Testis (tissue), 3 donors: ENCODE measurements around the gene ADGRE1. TPM values are rescaled to one million over a fixed set of nuclear protein-coding genes. Genes with fewer than 3 reads are reported as not detected.

ENCODE experiments used
- DNase-seq: peaks from one replicate; pipeline ENCODE4 v3.0.0-alpha.2; 2019
- H3K27ac ChIP-seq, 2 donors: fragments of 200-600 bp; sonication (generic); one replicate each; pipeline ENCODE4 v1.5.1; 2019
- H3K27me3 ChIP-seq: fragments of 200-600 bp; sonication (generic); one replicate; pipeline ENCODE4 v1.5.1; 2019
- H3K36me3 ChIP-seq: fragments of 200-600 bp; sonication (generic); one replicate; pipeline ENCODE4 v1.5.1; 2017; ENCODE audit warnings: low read depth; ENCODE audit errors: missing control alignments
- H3K4me1 ChIP-seq: fragments of 200-600 bp; sonication (generic); one replicate; pipeline ENCODE4 v1.5.1; 2019
- H3K4me3 ChIP-seq, 2 donors: fragments of 200-600 bp; sonication (generic); one replicate each; pipeline ENCODE4 v1.5.1; 2017 to 2019
- H3K9me3 ChIP-seq: fragments of 200-600 bp; sonication (generic); one replicate; pipeline ENCODE4 v1.5.1; 2017
- POLR2A ChIP-seq: fragments of 450-650 bp; IDR thresholded peaks from one replicate; pipeline ENCODE4 v1.6.1; 2017; ENCODE audit warnings: antibody characterized with exemption, mild to moderate bottlenecking, moderate library complexity
- WGBS, 2 donors: methylation state at CpG; one replicate each; pipeline ENCODE4 v1.1.5; 2018; 5-methylcytosine and 5-hydroxymethylcytosine counted together
- intact Hi-C: fragments of 100-400 bp; cut with DNase I; formaldehyde crosslinking; loops from one replicate; pipeline ENCODE4 v1.15.1; 2023; ENCODE audit warnings: low total_unique reads
- polyA plus RNA-seq: library from polyadenylated mRNA; stranded (reverse); fragments of 350-450 nt; fragmentation: Illumina TruSeq; extraction: RNeasy Lipid Tissue Mini Kit (QIAGEN cat#74804); gene quantifications from one replicate; pipeline ENCODE4 v1.2.3, GENCODE V29; 2014; ENCODE audit warnings: low read depth, low replicate concordance; ENCODE audit not compliant: insufficient read depth
- total RNA-seq, 2 donors: library from RNA; depleted of rRNA; stranded (reverse); fragments of >200 nt; gene quantifications; one replicate each; pipeline ENCODE4 v1.2.3, GENCODE V29; 2016
- TF ChIP-seq, protein P1 (sequence below), 3 experiments: fragments of 450-650 bp in 2 of 3; fragments of 200-600 bp in 1 of 3; sonication (generic) in 1 of 3; IDR thresholded peaks; one replicate each; pipeline ENCODE4 v1.5.1; 2016 to 2019; ENCODE audit warnings: antibody characterized with exemption in 3 of 3, mild to moderate bottlenecking in 2 of 3, moderate library complexity in 1 of 3

Gene ADGRE1
- total and polyA plus RNA-seq, 3 donors from 2014 or later = 1.4 to 5.0 (median 1.5) TPM

DNA sequence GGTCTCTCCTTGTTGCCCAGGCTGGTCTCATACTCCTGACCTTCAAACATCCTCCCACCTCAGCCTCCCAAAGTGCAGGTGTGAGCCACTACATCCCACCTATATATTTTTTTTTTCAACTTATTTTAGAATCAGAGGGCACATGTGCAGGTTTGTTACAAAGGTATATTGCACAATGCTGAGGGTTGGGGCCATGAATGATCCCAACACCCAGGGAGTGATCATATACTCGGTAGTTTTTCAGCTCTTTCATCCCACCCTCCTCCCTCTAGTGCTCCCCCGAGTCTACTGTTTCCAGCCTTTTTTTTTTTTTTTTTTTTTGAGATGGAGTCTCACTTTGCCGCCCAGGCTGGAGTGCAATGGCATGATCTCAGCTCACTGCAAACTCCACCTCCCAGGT lies 38.4 kb upstream of the ADGRE1 start:
- 79 to 88% methylated on average over 3 of the region's 3 CpGs for WGBS, 2 donors
- H3K9me3 ChIP-seq = no peaks in the 10 kb centered on the region
- H3K36me3 ChIP-seq = no peaks in the 10 kb centered on the region
- no peak overlapping the region for H3K4me3 ChIP-seq
- no peak overlapping the region for H3K27ac ChIP-seq
- intact Hi-C loops = no loop called here
- DNase-seq = no peak
- H3K27me3 ChIP-seq = no peaks in the 10 kb centered on the region
- no peaks in the 10 kb centered on the region for H3K4me1 ChIP-seq
- no peak for TF ChIP-seq POLR2A
- TF ChIP-seq, protein P1, sequence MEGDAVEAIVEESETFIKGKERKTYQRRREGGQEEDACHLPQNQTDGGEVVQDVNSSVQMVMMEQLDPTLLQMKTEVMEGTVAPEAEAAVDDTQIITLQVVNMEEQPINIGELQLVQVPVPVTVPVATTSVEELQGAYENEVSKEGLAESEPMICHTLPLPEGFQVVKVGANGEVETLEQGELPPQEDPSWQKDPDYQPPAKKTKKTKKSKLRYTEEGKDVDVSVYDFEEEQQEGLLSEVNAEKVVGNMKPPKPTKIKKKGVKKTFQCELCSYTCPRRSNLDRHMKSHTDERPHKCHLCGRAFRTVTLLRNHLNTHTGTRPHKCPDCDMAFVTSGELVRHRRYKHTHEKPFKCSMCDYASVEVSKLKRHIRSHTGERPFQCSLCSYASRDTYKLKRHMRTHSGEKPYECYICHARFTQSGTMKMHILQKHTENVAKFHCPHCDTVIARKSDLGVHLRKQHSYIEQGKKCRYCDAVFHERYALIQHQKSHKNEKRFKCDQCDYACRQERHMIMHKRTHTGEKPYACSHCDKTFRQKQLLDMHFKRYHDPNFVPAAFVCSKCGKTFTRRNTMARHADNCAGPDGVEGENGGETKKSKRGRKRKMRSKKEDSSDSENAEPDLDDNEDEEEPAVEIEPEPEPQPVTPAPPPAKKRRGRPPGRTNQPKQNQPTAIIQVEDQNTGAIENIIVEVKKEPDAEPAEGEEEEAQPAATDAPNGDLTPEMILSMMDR (IDR thresholded peaks at IDR 0.05) = no peak

DNA sequence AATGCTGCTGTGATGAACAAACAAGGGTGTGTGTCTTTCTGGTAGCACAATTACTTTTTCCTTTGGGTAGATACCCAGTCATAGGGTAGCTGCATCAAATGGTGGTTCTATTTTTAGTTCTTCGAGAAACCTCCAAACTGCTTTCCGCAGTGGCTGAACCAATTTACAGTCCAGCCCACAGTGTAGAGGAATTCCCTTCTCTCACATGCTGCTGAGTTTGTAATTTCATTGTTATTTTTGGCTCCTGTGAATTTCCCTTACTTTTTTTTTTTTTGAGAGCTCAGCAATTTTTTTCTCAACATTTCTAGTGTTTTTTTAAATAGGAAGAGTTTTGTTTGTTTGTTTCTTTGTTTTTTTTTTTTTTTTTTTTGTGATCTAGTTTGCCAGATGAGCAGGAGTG lies 37.5 kb upstream of the ADGRE1 start:
- DNase-seq = no peak
- H3K9me3 ChIP-seq = no peaks in the 10 kb centered on the region
- no peak overlapping the region for H3K4me3 ChIP-seq
- intact Hi-C loops = no loop called here
- H3K36me3 ChIP-seq = no peaks in the 10 kb centered on the region
- no peaks in the 10 kb centered on the region for H3K4me1 ChIP-seq
- 50 to 59% methylated on average over 2 of the region's 2 CpGs for WGBS, 2 donors
- no peak for TF ChIP-seq POLR2A
- TF ChIP-seq, protein P1 (IDR thresholded peaks at IDR 0.05) = no peak
- no peaks in the 10 kb centered on the region for H3K27me3 ChIP-seq
- no peak overlapping the region for H3K27ac ChIP-seq

DNA sequence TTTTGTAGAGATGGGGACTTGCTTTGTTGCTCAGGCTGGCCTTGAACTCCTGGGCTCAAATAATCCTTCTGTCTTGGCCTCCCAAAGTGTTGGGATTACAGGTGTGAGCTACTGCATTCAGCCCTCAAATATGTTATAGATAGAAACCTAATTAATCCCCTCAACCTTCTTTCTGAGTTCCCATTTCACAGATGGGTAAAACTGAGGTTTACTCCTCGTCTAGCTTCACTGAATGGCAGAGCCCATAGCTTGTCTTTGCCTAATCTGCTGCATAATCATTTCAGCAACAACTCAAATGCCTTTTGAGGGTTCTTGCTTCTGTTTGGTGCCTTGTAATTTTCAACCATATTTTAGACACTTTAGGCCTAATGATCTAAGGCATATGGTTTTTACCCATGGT lies 36.0 kb upstream of the ADGRE1 start:
- H3K27ac ChIP-seq = no peak overlapping the region
- DNase-seq = no peak
- no peak for TF ChIP-seq POLR2A
- TF ChIP-seq, protein P1 (IDR thresholded peaks at IDR 0.05) = no peak
- H3K9me3 ChIP-seq = no peaks in the 10 kb centered on the region
- 78 to 80% methylated on average over 1 of the region's 1 CpG for WGBS, 2 donors
- intact Hi-C loops = no loop called here
- H3K4me1 ChIP-seq = no peaks in the 10 kb centered on the region
- H3K4me3 ChIP-seq = no peak overlapping the region
- H3K27me3 ChIP-seq = no peaks in the 10 kb centered on the region
- H3K36me3 ChIP-seq = no peaks in the 10 kb centered on the region

DNA sequence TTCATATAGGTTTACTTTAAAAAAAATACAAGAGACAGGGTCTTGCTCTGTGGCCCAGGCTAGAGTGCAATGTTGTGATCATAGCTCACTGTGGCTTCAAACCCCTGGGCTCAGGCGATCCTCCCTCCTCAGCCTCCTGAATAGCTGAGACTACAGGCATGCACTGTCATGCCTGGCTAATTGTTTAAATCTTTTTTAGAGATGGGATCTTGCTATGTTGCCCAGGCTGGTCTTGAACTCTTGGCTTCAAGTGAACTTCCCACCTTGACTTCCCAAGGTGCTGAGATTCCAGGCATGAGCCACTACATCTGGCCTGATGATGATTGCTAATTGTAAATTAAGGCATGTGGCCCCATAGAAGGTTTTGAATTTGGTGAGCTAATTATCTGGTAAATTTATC lies 35.4 kb upstream of the ADGRE1 start:
- Histone ChIP-seq H3K4me1 (no peaks in the 10 kb centered on the region), H3K27ac (no peak overlapping the region), H3K4me3 (no peak overlapping the region), H3K9me3 (no peaks in the 10 kb centered on the region), H3K27me3 (no peaks in the 10 kb centered on the region), H3K36me3 (no peaks in the 10 kb centered on the region)
- intact Hi-C loops = no loop called here
- 94 to 100% methylated on average over 1 of the region's 1 CpG for WGBS, 2 donors
- no peak for DNase-seq
- no peak for TF ChIP-seq POLR2A
- TF ChIP-seq, protein P1 (IDR thresholded peaks at IDR 0.05) = no peak

DNA sequence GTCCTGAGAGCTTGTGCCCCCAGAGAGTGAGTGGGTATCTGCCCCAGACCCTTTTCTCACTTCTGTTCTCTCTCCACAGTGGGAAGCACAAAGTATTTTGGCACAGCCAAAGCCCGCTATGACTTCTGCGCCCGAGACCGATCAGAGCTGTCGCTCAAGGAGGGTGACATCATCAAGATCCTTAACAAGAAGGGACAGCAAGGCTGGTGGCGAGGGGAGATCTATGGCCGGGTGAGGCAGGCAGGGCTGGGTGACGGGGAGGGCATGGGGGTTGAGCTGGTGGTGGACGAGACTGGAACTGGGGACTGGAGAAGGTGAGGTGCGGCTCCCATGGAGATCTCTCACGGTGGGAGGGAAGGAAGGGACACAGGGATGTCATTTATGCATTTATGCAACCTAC lies 33.5 kb upstream of the ADGRE1 start:
- H3K27ac ChIP-seq = no peak overlapping the region
- no peaks in the 10 kb centered on the region for H3K4me1 ChIP-seq
- TF ChIP-seq, protein P1 (IDR thresholded peaks at IDR 0.05) = no peak
- no peak for TF ChIP-seq POLR2A
- intact Hi-C loops = no loop called here
- no peak for DNase-seq
- H3K4me3 ChIP-seq = no peak overlapping the region
- no peaks in the 10 kb centered on the region for H3K27me3 ChIP-seq
- WGBS, 2 donors = 88 to 89% methylated on average over 11 of the region's 11 CpGs
- H3K9me3 ChIP-seq = no peaks in the 10 kb centered on the region
- no peaks in the 10 kb centered on the region for H3K36me3 ChIP-seq
